Posterior vena cava (tissue), 2 donors: ENCODE results near the gene CGREF1. TPM values are rescaled to one million over a fixed set of nuclear protein-coding genes. Genes with fewer than 3 reads are reported as not detected.

ENCODE experiments used
- DNase-seq: peaks from one replicate; pipeline ENCODE4 v3.0.0-alpha.2; 2020; ENCODE audit warnings: low spot score
- intact Hi-C, 2 donors: fragments of 100-400 bp; cut with DNase I; formaldehyde crosslinking; loops; one replicate each; pipeline versions ENCODE4 v1.14.1 to v1.14.2; 2022 to 2023
- total RNA-seq, 2 donors: library from RNA; stranded (reverse); fragmentation: NEBNext Ultra II Directional; extraction: Animal tissue kit (Norgen Biotek cat#: 25700); gene quantifications; one replicate each; pipeline ENCODE4 v1.2.1, GENCODE V29; 2021
- donor health status: DM: yes; HTN: yes; CAD: no.
- donor health status: DM: yes; HTN: yes; CAD: no.

The CGREF1 gene
- total RNA-seq, 2 donors from 2014 or later: 25.8 to 27.8 TPM

DNA sequence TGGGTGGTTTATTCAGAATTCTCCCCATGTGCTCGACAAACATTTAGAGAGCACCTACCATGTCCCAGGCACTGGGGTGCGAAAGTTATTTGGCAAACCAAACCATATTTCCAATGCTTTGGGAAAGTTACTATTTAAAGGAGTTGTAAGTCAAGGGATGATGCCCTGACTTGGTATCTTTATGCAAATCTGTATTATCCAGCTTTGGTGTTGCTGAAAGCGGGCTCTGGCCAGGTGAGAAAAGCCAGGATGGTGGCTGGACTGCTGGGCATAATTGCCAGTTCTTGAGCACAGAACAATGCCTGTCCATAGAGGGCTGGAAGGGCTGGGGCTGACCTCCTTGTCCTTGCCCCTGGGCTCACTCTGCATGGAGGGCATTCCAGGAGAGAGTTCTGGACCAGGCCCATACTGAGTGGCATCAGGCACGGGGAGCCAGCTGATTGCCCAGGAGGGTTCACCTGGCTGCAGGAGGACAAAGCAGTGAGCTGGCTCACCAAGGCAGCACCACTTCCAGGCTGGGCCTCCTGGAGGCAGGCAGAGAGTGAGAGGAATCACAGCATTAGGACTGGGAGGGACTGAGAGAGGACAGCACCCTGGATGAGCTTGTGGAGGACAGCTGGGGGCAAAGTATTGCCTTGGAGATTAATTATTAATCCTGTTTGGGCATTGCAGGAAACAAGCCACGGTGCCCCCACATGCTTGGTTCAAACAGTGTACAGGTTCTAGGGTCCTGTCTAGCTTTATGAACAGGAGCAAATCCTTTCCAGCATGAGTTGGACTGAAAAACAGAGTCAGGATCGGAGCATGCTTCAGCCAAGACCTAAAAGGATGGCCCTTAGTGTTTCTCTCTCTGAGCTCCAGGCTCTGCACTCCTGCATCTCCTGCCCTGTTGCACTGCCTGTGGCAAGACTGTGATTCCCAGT lies 25.2 kb downstream of the CGREF1 start:
- DNase-seq: no peak
- intact Hi-C loops: no loop called here

DNA sequence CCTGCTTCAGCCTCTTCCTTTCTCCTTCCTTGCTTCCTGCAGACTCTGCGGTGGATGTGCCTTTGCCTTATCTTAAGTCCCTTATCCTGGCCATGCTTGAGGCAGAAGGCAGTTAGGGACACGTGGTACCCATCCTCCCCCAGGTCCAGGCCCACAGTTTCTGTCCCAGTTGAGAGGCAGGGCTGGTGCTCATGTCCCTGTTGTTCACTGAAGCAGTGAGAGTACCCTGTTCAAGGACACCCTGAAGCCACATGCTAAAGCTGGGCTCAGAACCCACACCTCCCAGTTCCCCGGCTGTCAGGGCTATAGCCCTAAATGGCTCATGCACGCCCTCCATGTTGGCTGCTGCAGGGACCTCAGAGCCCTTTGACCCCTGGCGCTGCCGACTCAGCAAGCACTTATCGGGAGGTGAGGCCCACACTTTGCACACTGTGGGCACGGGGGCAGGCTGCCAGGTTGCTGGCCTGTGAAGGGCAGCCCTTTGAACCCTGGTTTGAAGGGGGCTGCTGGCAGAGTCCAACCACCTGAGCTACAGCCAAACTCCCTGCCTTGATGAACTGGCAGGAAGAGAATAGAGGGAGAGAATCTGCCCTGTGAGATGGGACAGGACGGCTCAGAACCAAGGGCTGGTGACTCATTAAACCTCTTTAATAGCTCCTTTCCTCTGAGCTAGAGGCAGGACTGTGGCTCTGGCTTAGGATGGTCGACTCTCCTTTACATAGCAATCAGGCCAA lies 26.1 kb downstream of the CGREF1 start:
- intact Hi-C loops: no loop called here
- DNase-seq: no peak

GRCh38 chr2:27091746-27092695 lies 26.9 kb downstream of the CGREF1 start:
- no peak for DNase-seq
- intact Hi-C loops: no loop called here

GRCh38 chr2:27089111-27089954 lies 29.6 kb downstream of the CGREF1 start:
- peak; percentile 71 for DNase-seq
- intact Hi-C loops: loop anchor here (5.0 to 10.0 kb wide), 2 partner anchors 55 to 117 kb away; partner anchors contain the start of genes TMEM214 (in 2 of the 2) and MAPRE3 (in 1 of the 2)

DNA sequence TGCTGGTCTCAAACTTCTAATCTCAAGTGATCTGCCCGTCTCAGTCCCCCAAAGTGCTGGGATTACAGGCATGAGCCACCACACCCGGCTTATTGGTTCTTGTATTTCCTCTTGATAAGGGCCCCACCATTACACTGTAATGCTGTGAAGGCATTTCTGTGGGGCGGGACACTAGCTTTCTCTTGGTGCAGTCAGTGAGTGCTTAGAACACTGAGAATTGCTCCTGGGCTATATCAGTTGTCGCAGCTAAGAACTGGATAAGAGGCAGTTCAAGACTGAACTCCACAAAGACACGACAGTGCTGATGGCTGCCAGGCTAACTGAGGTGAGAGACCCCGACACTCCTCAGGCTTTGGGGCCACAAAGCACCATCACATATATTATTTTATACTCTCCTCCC lies 30.3 kb downstream of the CGREF1 start:
- intact Hi-C loops: loop anchor here (5.0 to 10.0 kb wide), 2 partner anchors 54 to 116 kb away; partner anchors contain the start of genes TMEM214 (in 2 of the 2) and MAPRE3 (in 1 of the 2)
- DNase-seq: no peak

DNA sequence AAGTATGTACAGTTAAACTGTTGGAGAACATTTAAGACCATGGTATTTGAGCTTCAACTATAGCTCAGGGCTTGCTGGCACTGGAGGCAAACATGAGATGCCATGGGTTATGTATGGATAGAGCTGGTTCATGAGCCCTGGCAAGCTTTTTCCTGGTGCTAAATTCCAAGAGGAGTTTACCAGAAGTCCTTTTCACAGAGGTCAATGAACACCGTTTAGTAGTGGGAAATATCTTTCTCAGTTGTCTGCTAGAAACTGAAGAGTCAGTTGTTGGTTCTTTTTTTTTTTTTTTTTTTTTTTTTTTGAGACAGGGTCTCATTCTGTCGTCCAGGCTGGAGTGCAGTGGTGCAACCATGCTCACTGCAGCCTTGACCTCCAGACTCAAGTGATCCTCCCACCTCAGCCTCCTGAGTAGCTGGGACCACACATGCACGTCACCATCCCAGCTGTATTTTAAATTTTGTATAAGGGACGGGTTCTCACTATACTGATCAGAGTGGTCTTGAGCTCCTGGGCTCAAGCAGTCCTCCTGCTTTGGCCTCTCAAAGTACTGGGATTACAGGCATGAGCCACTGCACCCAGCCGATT lies 31.0 kb downstream of the CGREF1 start:
- intact Hi-C loops: loop anchor here (2.0 to 10.0 kb wide), 3 partner anchors 35 to 116 kb away; partner anchors contain the start of genes TMEM214 (in 2 of the 2) and MAPRE3 (in 1 of the 2)
- no peak for DNase-seq

GRCh38 chr2:27086724-27087593 lies 32.0 kb downstream of the CGREF1 start, which contains the start of gene KHK:
Gene KHK, plus strand, starts transcription at chr2:27086772. Its CDS starts 488 bp downstream, at chr2:27087260.
- no peak for DNase-seq
- intact Hi-C loops: loop anchor here (2.0 to 10.0 kb wide), 3 partner anchors 34 to 115 kb away; partner anchors contain the start of genes TMEM214 (in 2 of the 2) and MAPRE3 (in 1 of the 2)

GRCh38 chr2:27086090-27086723 lies 32.7 kb downstream of the CGREF1 start:
- intact Hi-C loops: loop anchor here (2.0 to 10.0 kb wide), 3 partner anchors 33 to 114 kb away; partner anchors contain the start of genes TMEM214 (in 2 of the 2) and MAPRE3 (in 1 of the 2)
- DNase-seq: peak; percentile 99

DNA sequence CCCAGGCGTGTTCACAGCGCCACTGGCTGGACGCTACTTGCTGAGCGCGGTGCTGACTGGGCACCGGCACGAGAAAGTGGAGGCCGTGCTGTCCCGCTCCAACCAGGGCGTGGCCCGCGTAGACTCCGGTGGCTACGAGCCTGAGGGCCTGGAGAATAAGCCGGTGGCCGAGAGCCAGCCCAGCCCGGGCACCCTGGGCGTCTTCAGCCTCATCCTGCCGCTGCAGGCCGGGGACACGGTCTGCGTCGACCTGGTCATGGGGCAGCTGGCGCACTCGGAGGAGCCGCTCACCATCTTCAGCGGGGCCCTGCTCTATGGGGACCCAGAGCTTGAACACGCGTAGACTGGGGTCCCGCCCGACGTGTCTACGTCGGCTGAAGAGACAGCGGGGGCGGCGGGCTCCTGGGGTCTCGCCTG lies 33.2 kb downstream of the CGREF1 start:
- intact Hi-C loops: loop anchor here (2.0 to 10.0 kb wide), 3 partner anchors 33 to 113 kb away; partner anchors contain the start of genes TMEM214 (in 2 of the 2) and MAPRE3 (in 1 of the 2)
- peak; percentile 94 for DNase-seq

GRCh38 chr2:27085062-27085672 lies 33.8 kb downstream of the CGREF1 start:
- no peak for DNase-seq
- intact Hi-C loops: loop anchor here (5.0 to 10.0 kb wide), 2 partner anchors 50 to 113 kb away; partner anchors contain the start of genes TMEM214 (in 2 of the 2) and MAPRE3 (in 1 of the 2)

GRCh38 chr2:27084297-27085061 lies 34.4 kb downstream of the CGREF1 start:
- DNase-seq: no peak
- intact Hi-C loops: loop anchor here (5.0 to 10.0 kb wide), 3 partner anchors 50 to 122 kb away; partner anchors contain the start of genes TMEM214 (in 2 of the 2) and MAPRE3 (in 1 of the 2)

- intact Hi-C loops: loop anchor here (5.0 to 10.0 kb wide), 2 partner anchors 49 to 121 kb away; partner anchors contain the start of gene TMEM214 (in 2 of the 2)
- DNase-seq: peak; percentile 43
Observed at GRCh38 chr2:27083410-27084296, 35.3 kb downstream of the CGREF1 start.

DNA sequence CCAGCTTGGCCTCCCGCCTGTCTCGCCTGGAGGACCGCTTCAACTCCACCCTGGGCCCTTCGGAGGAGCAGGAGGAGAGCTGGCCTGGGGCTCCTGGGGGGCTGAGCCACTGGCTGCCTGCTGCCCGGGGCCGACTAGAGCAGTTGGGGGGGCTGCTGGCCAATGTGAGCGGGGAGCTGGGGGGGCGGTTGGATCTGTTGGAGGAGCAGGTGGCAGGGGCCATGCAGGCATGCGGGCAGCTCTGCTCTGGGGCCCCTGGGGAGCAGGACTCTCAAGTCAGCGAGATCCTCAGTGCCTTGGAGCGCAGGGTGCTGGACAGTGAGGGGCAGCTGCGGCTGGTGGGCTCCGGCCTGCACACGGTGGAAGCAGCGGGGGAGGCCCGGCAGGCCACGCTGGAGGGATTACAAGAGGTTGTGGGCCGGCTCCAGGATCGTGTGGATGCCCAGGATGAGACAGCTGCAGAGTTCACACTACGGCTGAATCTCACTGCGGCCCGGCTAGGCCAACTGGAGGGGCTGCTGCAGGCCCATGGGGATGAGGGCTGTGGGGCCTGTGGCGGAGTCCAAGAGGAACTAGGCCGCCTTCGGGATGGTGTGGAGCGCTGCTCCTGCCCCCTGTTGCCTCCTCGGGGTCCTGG lies 36.0 kb downstream of the CGREF1 start:
- no peak for DNase-seq
- intact Hi-C loops: loop anchor here (5.0 to 10.0 kb wide), 2 partner anchors 48 to 121 kb away; partner anchors contain the start of gene TMEM214 (in 2 of the 2)
